Kidney epithelial cell (primary cell): ENCODE data around the gene GLP1R. TPM values are rescaled to one million over a fixed set of nuclear protein-coding genes. Genes with fewer than 3 reads are reported as not detected.

Experiments used
- DNase-seq: peaks from one replicate; pipeline ENCODE4 v3.0.0-alpha.2; 2010; ENCODE audit warnings: low read depth
- H3K27me3 ChIP-seq: 2 replicates; pipeline ENCODE4 v1.6.0; 2011; ENCODE audit warnings: low read length; ENCODE audit not compliant: control insufficient read depth, insufficient read depth
- H3K36me3 ChIP-seq: 2 replicates; pipeline ENCODE4 v1.5.1; 2011; ENCODE audit warnings: low read length; ENCODE audit not compliant: control insufficient read depth, insufficient read depth
- H3K4me3 ChIP-seq: 2 replicates; pipeline ENCODE4 v1.5.1; 2011; ENCODE audit warnings: low read depth, mild to moderate bottlenecking, control low read depth, low read length
- total RNA-seq: library from RNA; depleted of rRNA; stranded (reverse); fragments of >200 nt; gene quantifications from 2 replicates; pipeline ENCODE4 v1.2.3, GENCODE V29; 2015
- TF ChIP-seq, protein P1 (sequence below): IDR thresholded peaks from 2 replicates; pipeline ENCODE4 v1.5.1; 2011; ENCODE audit warnings: mild to moderate bottlenecking, moderate library complexity, low read length, control low read depth, inconsistent platforms; ENCODE audit not compliant: insufficient read depth, poor library complexity, severe bottlenecking

The GLP1R gene
- total RNA-seq, 1 donor from 2014 or later: 0.17 TPM

DNA sequence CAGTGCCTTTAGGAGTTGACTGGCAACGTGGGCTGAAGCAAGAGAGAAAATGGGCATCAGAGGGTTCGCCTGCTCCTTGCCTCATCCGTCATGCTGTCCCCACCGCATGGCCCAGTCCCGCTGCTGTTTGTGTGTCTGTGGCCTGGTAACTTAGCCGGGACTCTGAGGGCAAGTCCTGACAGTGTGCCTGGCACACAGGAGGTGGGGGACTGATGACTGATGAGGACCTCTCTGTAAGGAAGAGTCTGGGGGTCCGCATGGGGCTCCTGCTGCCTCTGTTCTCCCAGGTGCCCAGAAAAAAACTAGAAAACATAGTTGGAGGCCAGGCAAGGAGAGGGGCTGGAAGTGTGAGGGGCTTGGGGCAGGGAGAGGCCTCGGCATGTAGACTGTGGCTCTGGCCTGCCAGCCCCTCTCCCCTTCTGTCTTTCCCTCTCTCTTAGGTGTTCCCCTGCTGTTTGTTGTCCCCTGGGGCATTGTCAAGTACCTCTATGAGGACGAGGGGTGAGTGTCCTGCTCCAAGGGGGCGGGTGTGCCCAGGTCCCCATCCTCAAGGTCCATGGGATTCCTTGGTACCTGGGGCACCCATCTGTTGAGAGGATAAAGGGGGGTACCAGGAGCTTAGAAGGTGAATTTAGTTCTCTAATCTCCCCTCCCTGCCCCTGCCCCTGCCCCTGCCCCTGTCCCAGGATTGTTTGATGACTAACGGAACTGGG is 29.5 kb downstream of the GLP1R start:
- TF ChIP-seq, protein P1, sequence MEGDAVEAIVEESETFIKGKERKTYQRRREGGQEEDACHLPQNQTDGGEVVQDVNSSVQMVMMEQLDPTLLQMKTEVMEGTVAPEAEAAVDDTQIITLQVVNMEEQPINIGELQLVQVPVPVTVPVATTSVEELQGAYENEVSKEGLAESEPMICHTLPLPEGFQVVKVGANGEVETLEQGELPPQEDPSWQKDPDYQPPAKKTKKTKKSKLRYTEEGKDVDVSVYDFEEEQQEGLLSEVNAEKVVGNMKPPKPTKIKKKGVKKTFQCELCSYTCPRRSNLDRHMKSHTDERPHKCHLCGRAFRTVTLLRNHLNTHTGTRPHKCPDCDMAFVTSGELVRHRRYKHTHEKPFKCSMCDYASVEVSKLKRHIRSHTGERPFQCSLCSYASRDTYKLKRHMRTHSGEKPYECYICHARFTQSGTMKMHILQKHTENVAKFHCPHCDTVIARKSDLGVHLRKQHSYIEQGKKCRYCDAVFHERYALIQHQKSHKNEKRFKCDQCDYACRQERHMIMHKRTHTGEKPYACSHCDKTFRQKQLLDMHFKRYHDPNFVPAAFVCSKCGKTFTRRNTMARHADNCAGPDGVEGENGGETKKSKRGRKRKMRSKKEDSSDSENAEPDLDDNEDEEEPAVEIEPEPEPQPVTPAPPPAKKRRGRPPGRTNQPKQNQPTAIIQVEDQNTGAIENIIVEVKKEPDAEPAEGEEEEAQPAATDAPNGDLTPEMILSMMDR: no peak
- Histone ChIP-seq H3K4me3 (no peak overlapping the region), H3K36me3 (no peaks in the 10 kb centered on the region), H3K27me3 (no peaks in the 10 kb centered on the region)
- no peak for DNase-seq

DNA sequence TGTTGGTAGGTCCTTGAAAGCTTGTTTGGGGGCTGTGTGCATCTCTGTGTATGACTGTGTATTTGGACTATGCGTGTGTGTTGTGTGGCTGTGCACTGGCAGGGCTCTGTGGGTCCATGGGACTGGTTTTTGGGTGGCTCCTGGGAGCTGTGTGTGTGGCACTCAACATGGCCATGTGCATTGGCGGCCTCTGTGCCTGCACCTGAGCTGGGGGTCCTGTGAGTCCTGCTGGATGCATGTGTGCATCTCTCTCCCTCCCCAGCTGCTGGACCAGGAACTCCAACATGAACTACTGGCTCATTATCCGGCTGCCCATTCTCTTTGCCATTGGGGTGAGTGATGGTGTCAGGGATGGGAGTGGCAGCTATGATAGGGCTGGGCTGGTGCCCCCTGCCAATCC is 30.1 kb downstream of the GLP1R start:
- no peak for DNase-seq
- Histone ChIP-seq H3K4me3 (no peak overlapping the region), H3K36me3 (no peaks in the 10 kb centered on the region), H3K27me3 (no peaks in the 10 kb centered on the region)
- TF ChIP-seq, protein P1: no peak

DNA sequence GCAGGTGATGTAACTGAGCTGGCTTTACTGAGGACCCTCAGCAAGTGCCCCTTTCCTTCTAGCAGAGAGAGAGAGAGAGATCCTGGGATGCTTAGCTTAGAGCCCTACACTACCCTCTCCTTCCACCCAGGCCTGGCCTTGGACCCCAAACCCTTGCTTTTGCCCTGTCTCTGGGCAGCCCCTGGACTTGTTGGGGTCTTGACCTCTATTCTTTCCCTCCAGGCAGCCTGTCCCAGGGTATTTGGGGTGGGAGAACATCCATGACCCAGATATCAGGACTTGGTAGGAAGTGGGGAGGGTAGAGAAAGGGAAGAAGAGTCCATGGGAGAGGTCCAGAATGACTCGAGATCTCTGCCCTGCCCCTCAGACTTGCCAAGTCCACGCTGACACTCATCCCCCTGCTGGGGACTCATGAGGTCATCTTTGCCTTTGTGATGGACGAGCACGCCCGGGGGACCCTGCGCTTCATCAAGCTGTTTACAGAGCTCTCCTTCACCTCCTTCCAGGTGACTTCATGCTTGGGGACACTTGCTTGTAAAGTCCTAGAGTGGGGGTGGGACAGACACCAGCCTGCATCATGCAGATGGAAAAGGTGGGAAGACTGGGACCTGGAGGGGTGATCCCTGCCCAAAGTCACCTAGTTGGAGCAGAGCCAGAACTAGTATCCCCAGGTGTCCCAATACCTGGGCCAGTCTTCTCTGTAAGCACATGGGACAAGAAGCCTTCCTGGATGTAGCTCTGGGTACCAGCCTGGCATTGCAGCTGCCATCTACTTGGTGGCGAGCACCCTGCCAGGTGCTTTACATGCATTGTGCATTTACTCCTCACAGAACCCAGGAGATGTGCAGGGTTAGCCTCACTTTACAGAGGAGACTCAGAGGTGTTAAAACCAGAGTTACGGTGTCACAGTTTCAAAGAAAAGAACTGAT is 30.9 kb downstream of the GLP1R start:
- TF ChIP-seq, protein P1: no peak
- H3K36me3 ChIP-seq: no peaks in the 10 kb centered on the region
- H3K4me3 ChIP-seq: no peak overlapping the region
- DNase-seq: no peak
- no peaks in the 10 kb centered on the region for H3K27me3 ChIP-seq

GRCh38 chr6:39080246-39080875 is 31.8 kb downstream of the GLP1R start:
- no peak for DNase-seq
- no peak overlapping the region for H3K4me3 ChIP-seq
- no peaks in the 10 kb centered on the region for H3K36me3 ChIP-seq
- TF ChIP-seq, protein P1: no peak
- no peaks in the 10 kb centered on the region for H3K27me3 ChIP-seq

GRCh38 chr6:39082310-39082709 is 33.7 kb downstream of the GLP1R start:
- DNase-seq: no peak
- Histone ChIP-seq H3K4me3 (no peak overlapping the region), H3K27me3 (no peaks in the 10 kb centered on the region), H3K36me3 (no peaks in the 10 kb centered on the region)
- TF ChIP-seq, protein P1: no peak
